Measurements from ENCODE around the gene GAN. TPM values are rescaled to one million over a fixed set of nuclear protein-coding genes. Genes with fewer than 3 reads are reported as not detected.

Gene GAN
- total RNA-seq, 4 donors from 2014 or later, result 12.9 to 15.7 (median 14.0) TPM

DNA sequence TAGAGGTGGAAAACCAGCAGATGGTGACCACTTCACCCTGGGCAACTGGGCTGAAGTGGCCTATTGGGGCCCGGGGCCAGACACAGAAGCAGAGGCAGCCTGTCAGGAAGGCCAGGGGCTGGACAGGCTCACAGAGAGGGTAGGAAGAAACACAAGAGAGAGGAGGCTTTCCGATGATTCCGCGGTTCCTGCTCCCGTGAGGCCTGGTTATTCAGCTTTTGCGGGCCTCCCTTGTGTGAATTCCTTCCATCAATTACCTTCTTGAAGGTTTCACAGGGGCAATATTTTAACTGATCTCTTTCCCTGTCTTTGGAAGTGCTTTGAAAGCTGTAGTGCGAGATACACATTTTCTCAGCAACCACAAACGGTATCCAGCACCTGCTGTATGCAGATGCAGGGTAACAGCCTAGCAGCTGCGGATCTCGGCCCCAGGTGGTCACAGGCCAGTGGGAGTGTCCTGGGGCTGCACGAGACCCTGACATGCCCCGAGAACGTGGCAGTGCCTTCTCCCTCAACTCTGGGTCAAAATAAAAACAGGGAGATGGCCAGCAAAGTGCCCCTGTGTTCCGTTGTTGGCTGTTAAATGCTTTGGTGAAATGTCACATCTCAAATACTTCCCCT, 118.3 kb downstream of the GAN start:
- H3K36me3 ChIP-seq, result no peaks in the 10 kb centered on the region
- no peaks in the 10 kb centered on the region for H3K27me3 ChIP-seq
- no peak for TF ChIP-seq EP300 (IDR thresholded peaks at IDR 0.05)
- no peak for TF ChIP-seq POLR2AphosphoS5 (IDR thresholded peaks at IDR 0.05)
- no peak for TF ChIP-seq POLR2A (IDR thresholded peaks at IDR 0.05)
- TF ChIP-seq, protein P1, sequence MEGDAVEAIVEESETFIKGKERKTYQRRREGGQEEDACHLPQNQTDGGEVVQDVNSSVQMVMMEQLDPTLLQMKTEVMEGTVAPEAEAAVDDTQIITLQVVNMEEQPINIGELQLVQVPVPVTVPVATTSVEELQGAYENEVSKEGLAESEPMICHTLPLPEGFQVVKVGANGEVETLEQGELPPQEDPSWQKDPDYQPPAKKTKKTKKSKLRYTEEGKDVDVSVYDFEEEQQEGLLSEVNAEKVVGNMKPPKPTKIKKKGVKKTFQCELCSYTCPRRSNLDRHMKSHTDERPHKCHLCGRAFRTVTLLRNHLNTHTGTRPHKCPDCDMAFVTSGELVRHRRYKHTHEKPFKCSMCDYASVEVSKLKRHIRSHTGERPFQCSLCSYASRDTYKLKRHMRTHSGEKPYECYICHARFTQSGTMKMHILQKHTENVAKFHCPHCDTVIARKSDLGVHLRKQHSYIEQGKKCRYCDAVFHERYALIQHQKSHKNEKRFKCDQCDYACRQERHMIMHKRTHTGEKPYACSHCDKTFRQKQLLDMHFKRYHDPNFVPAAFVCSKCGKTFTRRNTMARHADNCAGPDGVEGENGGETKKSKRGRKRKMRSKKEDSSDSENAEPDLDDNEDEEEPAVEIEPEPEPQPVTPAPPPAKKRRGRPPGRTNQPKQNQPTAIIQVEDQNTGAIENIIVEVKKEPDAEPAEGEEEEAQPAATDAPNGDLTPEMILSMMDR (IDR thresholded peaks at IDR 0.05), result no peak
- 86 to 97% methylated on average over 6 of the region's 14 CpGs for WGBS, 2 donors (ENCODE audit: low coverage in 1 of 2)
- no peak overlapping the region for H3K4me3 ChIP-seq
- no peak overlapping the region for H3K27ac ChIP-seq
- H3K9me3 ChIP-seq, result no peaks in the 10 kb centered on the region
- H3K4me1 ChIP-seq, result peaks cover 0 to 5% (median 0%) of the 10 kb centered on the region in 3 donors
- ATAC-seq, result no peak

DNA sequence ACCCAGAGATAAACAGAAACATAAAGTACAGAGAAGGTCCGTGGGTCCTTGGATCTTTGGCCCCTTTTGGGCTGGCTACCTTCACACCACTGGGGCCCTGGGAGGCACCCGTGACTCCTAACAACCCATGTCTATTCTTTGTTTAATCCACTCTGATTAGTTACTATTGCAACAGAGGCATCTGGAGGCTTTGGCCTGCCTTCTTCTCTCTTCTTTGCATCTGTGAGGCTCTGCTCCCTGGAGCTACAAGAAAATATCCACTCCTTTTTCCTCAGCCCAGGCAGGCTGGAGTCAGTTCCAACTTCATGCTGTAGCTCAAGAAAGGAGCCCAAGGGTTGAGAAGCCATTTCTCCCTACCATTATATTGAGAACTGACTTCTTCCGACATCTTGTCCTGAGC, 120.3 kb downstream of the GAN start:
- H3K36me3 ChIP-seq, result no peaks in the 10 kb centered on the region
- H3K27me3 ChIP-seq, result no peaks in the 10 kb centered on the region
- no peak for ATAC-seq
- H3K27ac ChIP-seq, result no peak overlapping the region
- no peak overlapping the region for H3K4me3 ChIP-seq
- TF ChIP-seq EP300 (IDR thresholded peaks at IDR 0.05), result no peak
- no peak for TF ChIP-seq POLR2A (IDR thresholded peaks at IDR 0.05)
- TF ChIP-seq, protein P1 (IDR thresholded peaks at IDR 0.05), result no peak
- TF ChIP-seq POLR2AphosphoS5 (IDR thresholded peaks at IDR 0.05), result no peak
- peaks cover 0 to 12% (median 0%) of the 10 kb centered on the region in 3 donors for H3K4me1 ChIP-seq
- H3K9me3 ChIP-seq, result no peaks in the 10 kb centered on the region
- WGBS, 2 donors (ENCODE audit: low coverage in 1 of 2), result 78 to 80% methylated on average over 2 to 3 of the region's 3 CpGs

DNA sequence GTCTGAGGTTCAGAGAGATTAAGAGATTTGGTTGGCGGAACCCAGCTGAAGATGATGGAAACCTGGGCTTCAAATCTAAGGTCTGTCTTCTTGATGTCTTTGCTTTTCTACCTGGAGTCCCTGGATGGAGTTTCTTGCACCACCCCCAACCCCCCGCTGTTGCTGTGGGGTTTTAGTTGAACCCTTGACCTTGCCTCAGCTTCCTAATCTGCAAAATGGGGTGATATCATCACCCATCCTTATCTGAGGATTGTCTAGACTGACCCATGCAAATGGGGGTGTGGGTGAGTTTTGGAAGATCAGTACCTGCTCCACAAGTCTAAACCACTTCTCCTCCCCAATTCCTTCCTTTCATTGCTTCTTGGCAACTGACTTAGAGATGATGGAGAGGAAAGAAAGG, 120.8 kb downstream of the GAN start:
- Histone ChIP-seq H3K4me1 (peaks cover 0 to 14% (median 0%) of the 10 kb centered on the region in 3 donors), H3K36me3 (no peaks in the 10 kb centered on the region), H3K27ac (no peak overlapping the region), H3K27me3 (no peaks in the 10 kb centered on the region), H3K9me3 (no peaks in the 10 kb centered on the region), H3K4me3 (no peak overlapping the region)
- 93 to 100% methylated on average over 1 to 2 of the region's 2 CpGs for WGBS, 2 donors (ENCODE audit: low coverage in 1 of 2)
- TF ChIP-seq, protein P1 (IDR thresholded peaks at IDR 0.05), result no peak
- no peak for TF ChIP-seq POLR2A (IDR thresholded peaks at IDR 0.05)
- no peak for TF ChIP-seq POLR2AphosphoS5 (IDR thresholded peaks at IDR 0.05)
- no peak for TF ChIP-seq EP300 (IDR thresholded peaks at IDR 0.05)
- no peak for ATAC-seq

DNA sequence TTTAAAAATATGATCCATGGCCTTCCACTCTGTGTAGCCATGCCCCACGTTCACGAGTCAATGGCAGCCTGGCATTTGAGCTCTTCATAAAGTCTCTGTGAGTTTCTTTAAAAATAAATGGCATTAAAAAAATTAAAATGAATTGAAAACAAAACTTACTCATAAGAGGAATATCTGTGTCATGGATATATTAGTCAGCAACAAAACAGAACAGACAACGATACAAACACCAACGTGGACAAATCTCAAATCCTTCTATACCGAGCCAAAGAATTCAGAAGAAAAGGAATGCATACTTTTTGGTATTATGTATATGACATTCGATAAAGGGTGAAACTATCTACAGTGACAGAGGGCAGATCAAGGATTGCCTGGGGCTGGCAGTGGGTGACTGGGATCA, 121.6 kb downstream of the GAN start:
- no peaks in the 10 kb centered on the region for H3K36me3 ChIP-seq
- TF ChIP-seq POLR2A (IDR thresholded peaks at IDR 0.05) (no peak), POLR2AphosphoS5 (IDR thresholded peaks at IDR 0.05) (no peak), EP300 (IDR thresholded peaks at IDR 0.05) (no peak)
- TF ChIP-seq, protein P1 (IDR thresholded peaks at IDR 0.05), result no peak
- H3K4me1 ChIP-seq, result peaks cover 0 to 14% (median 0%) of the 10 kb centered on the region in 3 donors
- H3K27ac ChIP-seq, result no peak overlapping the region
- no peak for ATAC-seq
- 80 to 93% methylated on average over 5 to 6 of the region's 6 CpGs for WGBS, 2 donors (ENCODE audit: low coverage in 1 of 2)
- H3K4me3 ChIP-seq, result no peak overlapping the region
- no peaks in the 10 kb centered on the region for H3K9me3 ChIP-seq
- no peaks in the 10 kb centered on the region for H3K27me3 ChIP-seq

DNA sequence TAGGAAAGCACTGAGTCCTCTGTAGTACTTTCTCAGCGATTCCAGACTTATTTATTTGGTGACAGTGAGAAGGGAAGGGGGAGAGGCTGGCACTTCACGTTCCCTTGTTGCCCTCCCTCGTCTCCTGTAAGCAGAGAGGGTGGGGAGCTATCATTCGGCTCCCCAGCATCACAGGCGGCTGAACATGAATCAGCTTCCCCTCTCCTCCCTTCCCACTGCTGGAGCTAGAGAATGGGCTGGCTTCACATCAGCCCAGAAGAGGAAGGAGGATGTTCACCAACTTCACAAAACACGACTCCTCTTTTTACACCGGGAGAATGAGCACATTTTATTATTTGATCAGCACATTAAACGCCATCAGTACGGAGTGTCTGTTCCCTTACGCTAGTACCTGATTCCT, 123.1 kb downstream of the GAN start:
- Histone ChIP-seq H3K4me3 (no peak overlapping the region), H3K27ac (no peak overlapping the region), H3K9me3 (no peaks in the 10 kb centered on the region), H3K36me3 (no peaks in the 10 kb centered on the region), H3K27me3 (no peaks in the 10 kb centered on the region), H3K4me1 (peaks cover 0 to 9% (median 0%) of the 10 kb centered on the region in 3 donors)
- no peak for TF ChIP-seq EP300 (IDR thresholded peaks at IDR 0.05)
- no peak for TF ChIP-seq POLR2AphosphoS5 (IDR thresholded peaks at IDR 0.05)
- TF ChIP-seq POLR2A (IDR thresholded peaks at IDR 0.05), result no peak
- TF ChIP-seq, protein P1 (IDR thresholded peaks at IDR 0.05), result no peak
- 60 to 72% methylated on average over 5 to 10 of the region's 10 CpGs for WGBS, 2 donors (ENCODE audit: low coverage in 1 of 2)
- ATAC-seq, result no peak

Measured in gastroesophageal sphincter (tissue), 4 donors.